GM19099 (cell line): ENCODE results near the gene RNF225.
A peak's percentile ranks its signal among the peaks of the same experiment; 100 is the strongest.

ENCODE experiments used
- POLR2A ChIP-seq: IDR thresholded peaks from 3 replicates; pipeline ENCODE4 v1.6.1; 2011; ENCODE audit warnings: low read depth; ENCODE audit not compliant: insufficient read length; ENCODE audit errors: extremely low read depth

RNF225 gene

GRCh38 chr19:58409010-58409790, 13.7 kb downstream of the RNF225 start:
- no peak for TF ChIP-seq POLR2A

GRCh38 chr19:58416604-58417003, 21.1 kb downstream of the RNF225 start:
- no peak for TF ChIP-seq POLR2A

GRCh38 chr19:58417071-58417470, 21.6 kb downstream of the RNF225 start:
- no peak for TF ChIP-seq POLR2A

- no peak for TF ChIP-seq POLR2A
Observed at GRCh38 chr19:58428617-58429016, 33.2 kb downstream of the RNF225 start.

- no peak for TF ChIP-seq POLR2A
Observed at GRCh38 chr19:58429745-58430144, 34.3 kb downstream of the RNF225 start.

- TF ChIP-seq POLR2A = no peak
Observed at GRCh38 chr19:58434217-58434616, 38.8 kb downstream of the RNF225 start.

- peak; percentile 72 for TF ChIP-seq POLR2A
Observed at GRCh38 chr19:58439576-58440554, 44.4 kb downstream of the RNF225 start, which contains the start of gene ZNF132. Gene ZNF132, minus strand, starts transcription at chr19:58440153. Its CDS starts 332 bp downstream, at chr19:58439821.

GRCh38 chr19:58440556-58440955, 45.1 kb downstream of the RNF225 start:
- TF ChIP-seq POLR2A = no peak
